ENCODE measurements around the gene ATP5MC3.
A peak's percentile ranks its signal among the peaks of the same experiment; 100 is the strongest.

Gene ATP5MC3

DNA sequence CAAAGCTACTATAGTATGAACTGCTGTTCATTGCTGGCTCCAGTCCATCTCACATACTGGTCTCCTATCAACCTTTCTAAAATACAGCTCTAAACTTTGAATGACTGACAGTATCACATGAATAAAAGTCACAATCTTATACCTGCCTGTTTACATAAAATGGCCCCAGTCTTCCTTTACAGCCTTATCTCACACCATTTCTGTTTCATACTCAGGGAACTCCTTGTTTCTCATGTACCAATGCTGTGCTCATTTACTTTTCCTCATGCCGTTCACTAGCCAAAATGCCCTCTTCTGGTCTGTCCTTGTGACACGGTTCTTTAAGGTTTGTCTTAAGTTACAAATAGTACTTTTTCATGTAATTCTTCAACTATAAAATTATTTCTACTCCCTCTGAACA, 6.2 kb downstream of the ATP5MC3 start:
- no peak overlapping the region for H3K4me2 ChIP-seq
- H4K20me1 ChIP-seq: peaks cover 31 to 93% (median 58%) of the 10 kb centered on the region in 11 experiments; a peak in 21 of 22 replicates
- H3K9me3 ChIP-seq (replicated peaks in 1 of 11): no peaks in the 10 kb centered on the region
- no peak overlapping the region for H3K4me3 ChIP-seq
- no peak overlapping the region for H3K27ac ChIP-seq
- H3K4me1 ChIP-seq: peaks cover 10 to 36% (median 17%) of the 10 kb centered on the region in 10 experiments; a peak in 18 of 20 replicates
- H3K36me3 ChIP-seq: peaks cover 70 to 94% (median 84%) of the 10 kb centered on the region in 11 experiments
- no peak for TF ChIP-seq Cebpa-rat (IDR thresholded peaks at IDR 0.05)
- H3K27me3 ChIP-seq: no peaks in the 10 kb centered on the region
- no peak overlapping the region for H3K9ac ChIP-seq

GRCh38 chr2:175170659-175171304, 10.7 kb downstream of the ATP5MC3 start:
- H3K9me3 ChIP-seq (replicated peaks in 1 of 11): no peaks in the 10 kb centered on the region
- TF ChIP-seq Cebpa-rat (IDR thresholded peaks at IDR 0.05): no peak
- H3K27me3 ChIP-seq: no peaks in the 10 kb centered on the region
- no peak overlapping the region for H3K9ac ChIP-seq
- no peak overlapping the region for H3K4me3 ChIP-seq
- peak overlapping the region in 5 of 11 experiments; percentile 8 to 36 (median 27); a peak in 6 of 22 replicates for H3K4me2 ChIP-seq
- H3K36me3 ChIP-seq: peaks cover 25 to 50% (median 39%) of the 10 kb centered on the region in 11 experiments
- H3K4me1 ChIP-seq: peaks cover 12 to 31% (median 22%) of the 10 kb centered on the region in 10 experiments
- H3K27ac ChIP-seq: 0 out of 22 replicates have a peak overlapping the region, but pooled peaks of 1 of the 11 experiments have one; percentile 17
- H4K20me1 ChIP-seq: peaks cover under 1 to 58% (median 24%) of the 10 kb centered on the region in 11 experiments; a peak in 18 of 22 replicates

DNA sequence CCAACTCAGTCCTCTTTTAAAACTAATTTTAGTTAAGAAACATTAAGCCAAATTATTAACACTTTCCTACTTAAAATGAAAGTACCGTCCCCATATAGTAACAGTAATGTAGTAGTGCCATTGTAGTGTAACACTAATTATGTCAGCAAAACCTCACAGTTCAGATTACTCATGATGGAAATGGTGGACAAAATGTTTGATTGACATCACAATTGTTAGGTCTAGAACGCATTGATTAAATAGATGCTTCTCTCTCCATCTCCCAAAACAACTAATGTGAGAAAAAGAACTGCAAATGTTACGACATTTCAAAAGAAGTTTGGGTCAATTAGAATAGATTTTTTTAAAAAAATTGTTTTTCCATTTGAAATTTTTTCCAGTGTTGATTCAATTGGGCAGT, 12.3 kb downstream of the ATP5MC3 start:
- no peak for TF ChIP-seq Cebpa-rat (IDR thresholded peaks at IDR 0.05)
- peak overlapping the region; percentile 71 to 96 (median 88); a peak in 17 of 20 replicates for H3K4me3 ChIP-seq
- peaks cover 11 to 50% (median 36%) of the 10 kb centered on the region in 11 experiments; a peak in 21 of 22 replicates for H3K36me3 ChIP-seq
- peak overlapping the region; percentile 69 to 87 (median 77); a peak in 20 of 22 replicates for H3K4me2 ChIP-seq
- peak overlapping the region in 2 of 11 experiments; percentile 96 to 97; a peak in 3 of 22 replicates for H3K27ac ChIP-seq
- no peaks in the 10 kb centered on the region for H3K27me3 ChIP-seq
- peak overlapping the region in 9 of 11 experiments; percentile 83 to 99 (median 92); a peak in 12 of 22 replicates for H3K9ac ChIP-seq
- peaks cover 0 to 11% (median 2%) of the 10 kb centered on the region in 11 experiments; a peak in 6 of 22 replicates for H3K9me3 ChIP-seq (replicated peaks in 1 of 11)
- H3K4me1 ChIP-seq: peaks cover 12 to 40% (median 27%) of the 10 kb centered on the region in 10 experiments
- peaks cover 7 to 59% (median 32%) of the 10 kb centered on the region in 11 experiments; a peak in 19 of 22 replicates for H4K20me1 ChIP-seq

DNA sequence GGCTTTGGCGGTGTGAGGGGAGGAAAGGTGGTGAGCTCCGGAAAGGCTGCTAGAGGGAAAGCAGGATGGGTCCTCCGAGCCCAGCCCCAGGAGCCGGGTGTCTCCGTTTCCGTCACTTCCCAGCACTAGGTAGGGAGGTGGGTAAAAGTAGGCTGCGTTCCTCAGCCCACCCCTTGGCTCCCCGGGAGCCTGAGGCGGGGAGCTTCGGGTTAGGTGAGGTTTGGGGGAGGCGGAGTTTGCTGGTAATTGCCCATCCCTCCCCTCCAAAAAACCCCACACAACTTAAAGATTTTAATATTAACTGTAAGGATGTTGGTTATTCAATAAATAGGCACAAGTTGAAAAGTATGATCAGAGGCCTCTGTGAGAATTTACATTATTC, 13.0 kb downstream of the ATP5MC3 start:
- peaks cover 5 to 50% (median 32%) of the 10 kb centered on the region in 11 experiments; a peak in 20 of 22 replicates for H3K36me3 ChIP-seq
- no peak for TF ChIP-seq Cebpa-rat (IDR thresholded peaks at IDR 0.05)
- peak overlapping the region; percentile 71 to 96 (median 88) for H3K4me3 ChIP-seq
- peaks cover 8 to 59% (median 37%) of the 10 kb centered on the region in 11 experiments; a peak in 18 of 22 replicates for H4K20me1 ChIP-seq
- peaks cover 0 to 13% (median 3%) of the 10 kb centered on the region in 11 experiments; a peak in 6 of 22 replicates for H3K9me3 ChIP-seq (replicated peaks in 1 of 11)
- H3K9ac ChIP-seq: peak overlapping the region; percentile 83 to 99 (median 94)
- no peaks in the 10 kb centered on the region for H3K27me3 ChIP-seq
- peak overlapping the region; percentile 62 to 97 (median 80); a peak in 21 of 22 replicates for H3K27ac ChIP-seq
- H3K4me2 ChIP-seq: peak overlapping the region; percentile 69 to 87 (median 77)
- H3K4me1 ChIP-seq: peaks cover 12 to 40% (median 27%) of the 10 kb centered on the region in 10 experiments

DNA sequence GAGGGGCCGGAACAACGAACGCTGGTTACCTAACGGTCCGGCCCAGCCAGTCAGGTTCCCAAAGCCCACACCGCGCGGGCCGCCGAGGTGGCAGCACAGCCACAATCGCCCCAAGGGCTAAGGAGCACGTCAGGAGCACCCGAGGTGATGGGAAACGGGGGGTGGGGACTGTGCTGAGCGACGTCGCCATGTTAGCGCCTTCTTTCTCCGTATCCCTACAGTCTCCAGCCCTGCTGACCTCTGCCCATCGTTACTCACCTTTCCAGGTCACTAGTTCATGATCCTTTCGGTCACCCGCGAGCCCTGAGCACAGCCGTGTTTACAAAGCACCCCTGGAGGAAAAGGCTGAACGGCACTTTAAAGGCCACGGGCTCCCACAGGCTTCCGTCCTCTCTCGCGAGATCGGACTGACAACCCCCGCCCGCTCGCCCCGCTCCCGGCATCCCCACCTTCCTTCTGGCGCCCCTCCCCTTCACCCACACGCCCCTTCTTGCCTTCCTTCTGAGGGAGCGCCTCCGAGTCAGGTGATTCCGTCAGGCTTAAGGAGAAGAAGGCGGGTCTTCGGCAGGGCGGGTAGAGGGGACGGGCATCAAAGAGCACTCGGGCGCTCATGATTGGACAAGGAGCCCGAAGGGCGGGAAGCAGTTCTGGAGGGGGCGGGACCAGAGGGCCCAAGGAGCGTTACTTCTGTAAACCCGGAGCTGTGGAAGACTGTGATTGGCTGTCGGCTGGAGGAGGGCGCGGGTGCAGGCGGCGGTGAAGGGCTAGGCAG, 13.5 kb downstream of the ATP5MC3 start, which contains the start of gene ATF2:
ATF2 (minus strand) TSS at position 412 of the 772 bp plus-strand sequence. CDS start 31,760 bp downstream, outside the sequence.
- peak within 1 kb of the TSS; percentile 90 to 97 (median 96) for H3K27ac ChIP-seq
- peaks cover 12 to 40% (median 27%) of the 10 kb centered on the region in 10 experiments for H3K4me1 ChIP-seq
- peaks cover 0 to 50% (median 28%) of the 10 kb centered on the region in 11 experiments; a peak in 20 of 22 replicates for H3K36me3 ChIP-seq
- H3K27me3 ChIP-seq: no peaks in the 10 kb centered on the region
- TF ChIP-seq Cebpa-rat (IDR thresholded peaks at IDR 0.05): no peak
- H3K9me3 ChIP-seq (replicated peaks in 1 of 11): peaks cover 0 to 13% (median 3%) of the 10 kb centered on the region in 11 experiments; a peak in 6 of 22 replicates
- peaks cover 8 to 61% (median 38%) of the 10 kb centered on the region in 11 experiments; a peak in 18 of 22 replicates for H4K20me1 ChIP-seq
- peak within 1 kb of the TSS; percentile 92 to 99 (median 97) for H3K9ac ChIP-seq
- H3K4me3 ChIP-seq: peak within 1 kb of the TSS; percentile 82 to 96 (median 94)
- peak within 1 kb of the TSS; percentile 80 to 93 (median 85) for H3K4me2 ChIP-seq

GRCh38 chr2:175167076-175167791, 14.3 kb downstream of the ATP5MC3 start:
- TF ChIP-seq Cebpa-rat (IDR thresholded peaks at IDR 0.05): no peak
- H3K9ac ChIP-seq: peak overlapping the region; percentile 92 to 99 (median 97)
- peaks cover 0 to 45% (median 22%) of the 10 kb centered on the region in 11 experiments; a peak in 20 of 22 replicates for H3K36me3 ChIP-seq
- peak overlapping the region; percentile 90 to 97 (median 96) for H3K27ac ChIP-seq
- peaks cover 9 to 65% (median 40%) of the 10 kb centered on the region in 11 experiments; a peak in 19 of 22 replicates for H4K20me1 ChIP-seq
- peaks cover 12 to 40% (median 27%) of the 10 kb centered on the region in 10 experiments for H3K4me1 ChIP-seq
- peak overlapping the region; percentile 82 to 96 (median 94) for H3K4me3 ChIP-seq
- peaks cover 0 to 13% (median 3%) of the 10 kb centered on the region in 11 experiments; a peak in 6 of 22 replicates for H3K9me3 ChIP-seq (replicated peaks in 1 of 11)
- H3K27me3 ChIP-seq: no peaks in the 10 kb centered on the region
- peak overlapping the region; percentile 64 to 93 (median 82) for H3K4me2 ChIP-seq

DNA sequence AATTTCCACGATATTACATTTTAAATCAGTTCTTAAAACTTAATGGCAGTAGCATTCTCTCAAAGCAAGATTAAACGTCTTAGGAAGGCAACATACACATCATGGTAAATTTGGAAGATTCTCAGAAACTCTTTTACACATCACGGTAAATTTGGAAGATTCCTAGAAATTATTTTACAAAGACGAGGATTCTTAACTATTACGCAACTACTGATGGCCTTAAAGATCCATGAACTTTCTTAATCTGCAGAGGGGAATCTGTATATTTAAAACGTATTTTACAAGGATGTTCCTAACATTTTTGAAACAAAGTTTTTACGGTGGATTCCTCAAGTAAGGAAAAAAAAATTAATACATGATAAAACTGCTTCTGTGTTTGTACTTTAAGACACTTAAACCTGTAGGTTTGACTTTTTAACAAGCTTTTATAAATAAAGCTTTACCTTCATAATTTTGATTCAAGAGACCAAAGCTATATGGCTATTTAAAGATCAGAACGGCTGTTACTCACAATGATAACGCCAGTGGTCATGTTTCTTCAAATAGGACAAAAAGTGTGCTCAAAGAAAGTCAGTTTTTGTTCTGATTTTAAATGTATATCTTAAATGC, 15.2 kb downstream of the ATP5MC3 start:
- peak overlapping the region; percentile 82 to 96 (median 94) for H3K4me3 ChIP-seq
- peaks cover 18 to 65% (median 49%) of the 10 kb centered on the region in 11 experiments; a peak in 20 of 22 replicates for H4K20me1 ChIP-seq
- peak overlapping the region in 9 of 11 experiments; percentile 17 to 97 (median 96); a peak in 14 of 22 replicates for H3K27ac ChIP-seq

More for the DNA sequence above, 15.2 kb downstream of the ATP5MC3 start:
- Histone ChIP-seq H3K27me3 (no peaks in the 10 kb centered on the region), H3K4me1 (peaks cover 12 to 44% (median 27%) of the 10 kb centered on the region in 10 experiments), H3K4me2 (peak overlapping the region; percentile 64 to 93 (median 82)), H3K9ac (peak overlapping the region; percentile 92 to 99 (median 97)), H3K9me3 (replicated peaks in 1 of 11) (peaks cover 0 to 13% (median 3%) of the 10 kb centered on the region in 11 experiments; a peak in 6 of 22 replicates), H3K36me3 (peaks cover 0 to 45% (median 23%) of the 10 kb centered on the region in 11 experiments; a peak in 19 of 22 replicates)
- peak in 3 of 11 experiments; percentile 62 to 81 (median 79); a peak in 4 of 22 replicates for TF ChIP-seq Cebpa-rat (IDR thresholded peaks at IDR 0.05)

All from BLaER1 treated with 17β-estradiol and CSF1 and Interleukin-3, amounts not matched to agents 10 nM and 100 nM (cell line).